ENCODE data around the gene OVOL3.
"Not testable (repeated sequence)": the region's sequence is repeated elsewhere in the genome, so short reads cannot be mapped to it uniquely, and the experiment has no call there.

OVOL3 gene

DNA sequence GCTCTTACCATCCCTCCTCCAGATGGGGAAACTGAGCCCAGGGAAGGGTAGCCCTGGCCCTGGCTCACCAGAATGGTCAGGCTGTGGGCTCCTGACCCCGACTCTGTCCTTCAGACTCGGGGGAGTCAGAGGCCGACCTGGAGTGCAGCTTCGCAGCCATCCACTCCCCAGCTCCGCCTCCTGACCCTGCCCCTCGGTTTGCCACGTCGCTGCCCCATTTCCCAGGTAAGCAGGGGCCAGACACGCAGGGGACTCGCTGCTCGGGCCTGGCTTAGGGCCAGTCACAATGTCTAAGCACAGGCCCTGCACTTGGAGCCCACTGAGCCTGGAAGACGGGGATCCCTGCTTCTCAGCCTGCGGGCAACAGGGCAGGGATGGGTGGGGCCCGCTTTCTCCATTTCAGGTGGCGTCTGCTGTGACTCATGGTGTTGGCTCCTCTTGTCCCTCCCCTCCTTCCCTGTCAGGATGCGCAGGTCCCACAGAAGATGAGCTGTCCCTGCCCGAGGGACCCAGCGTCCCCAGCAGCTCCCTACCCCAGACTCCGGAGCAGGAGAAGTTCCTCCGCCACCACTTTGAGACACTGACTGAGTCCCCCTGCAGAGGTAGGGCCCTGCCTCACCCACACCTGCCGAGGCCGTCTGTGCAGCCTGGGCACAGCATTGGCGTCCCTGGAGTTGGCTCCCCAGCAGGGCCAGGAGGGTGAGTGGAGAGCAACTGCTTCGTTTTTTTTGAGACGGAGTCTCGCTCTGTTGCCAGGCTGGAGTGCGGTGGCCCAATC is 9.2 kb upstream of the OVOL3 start:
- no peak for DNase-seq

DNA sequence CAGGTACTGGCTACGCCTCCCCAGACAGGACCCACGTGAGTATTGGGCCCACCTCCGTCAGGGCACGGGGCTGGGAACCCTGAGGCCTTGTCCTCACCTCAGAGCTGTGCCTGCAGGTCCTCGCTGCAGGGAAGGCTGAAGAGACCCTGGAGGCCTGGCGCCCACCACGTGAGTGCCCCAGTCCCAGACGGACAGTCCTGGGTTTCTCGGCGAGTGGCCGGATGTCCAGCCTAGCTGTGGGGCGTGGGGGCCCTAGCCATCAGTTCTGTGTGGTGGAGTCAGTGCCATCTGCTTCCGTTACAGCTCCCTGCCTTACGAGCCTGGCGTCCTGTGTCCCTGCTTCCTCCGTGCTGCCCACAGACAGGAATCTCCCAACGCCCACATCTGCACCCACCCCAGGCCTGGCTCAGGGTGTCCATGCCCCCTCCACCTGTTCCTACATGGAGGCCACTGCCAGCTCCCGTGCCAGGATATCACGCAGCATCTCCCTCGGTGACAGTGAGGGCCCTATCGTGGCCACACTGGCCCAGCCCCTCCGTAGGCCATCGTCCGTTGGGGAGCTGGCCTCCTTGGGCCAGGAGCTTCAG is 7.8 kb upstream of the OVOL3 start:
- no peak for DNase-seq

DNA sequence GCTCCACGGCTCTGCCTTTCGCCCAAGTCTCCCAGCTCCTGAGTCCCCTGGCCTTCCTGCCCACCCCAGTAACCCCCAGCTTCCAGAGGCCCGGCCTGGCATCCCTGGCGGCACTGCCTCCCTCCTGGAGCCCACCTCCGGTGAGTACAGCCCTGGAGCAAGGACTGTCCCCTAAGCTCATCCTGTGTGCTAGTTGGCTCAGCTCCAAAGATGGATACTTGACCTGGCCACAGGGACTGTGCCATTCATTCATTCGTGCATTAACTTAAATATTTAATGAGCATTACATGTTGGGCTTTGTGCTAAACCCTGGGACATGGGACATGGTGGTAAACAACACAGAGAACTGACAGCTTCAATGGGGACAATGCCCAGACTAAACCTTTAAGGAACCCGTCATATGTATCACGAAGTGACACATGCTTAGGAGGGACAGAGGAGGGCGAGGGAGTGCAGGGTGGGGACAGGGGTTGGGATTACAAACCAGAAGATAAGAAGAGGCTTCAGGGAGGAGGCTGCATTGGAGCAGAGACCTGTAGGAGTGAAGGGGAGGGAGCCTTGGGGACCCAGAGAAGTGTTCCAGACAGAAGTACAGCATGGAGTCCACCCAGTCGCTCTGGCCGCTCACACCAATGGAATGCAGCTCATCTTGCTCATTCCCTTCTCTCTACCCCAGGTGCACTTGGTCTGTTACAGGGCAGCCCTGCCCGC is 6.9 kb upstream of the OVOL3 start:
- DNase-seq = peak; percentile 91

DNA sequence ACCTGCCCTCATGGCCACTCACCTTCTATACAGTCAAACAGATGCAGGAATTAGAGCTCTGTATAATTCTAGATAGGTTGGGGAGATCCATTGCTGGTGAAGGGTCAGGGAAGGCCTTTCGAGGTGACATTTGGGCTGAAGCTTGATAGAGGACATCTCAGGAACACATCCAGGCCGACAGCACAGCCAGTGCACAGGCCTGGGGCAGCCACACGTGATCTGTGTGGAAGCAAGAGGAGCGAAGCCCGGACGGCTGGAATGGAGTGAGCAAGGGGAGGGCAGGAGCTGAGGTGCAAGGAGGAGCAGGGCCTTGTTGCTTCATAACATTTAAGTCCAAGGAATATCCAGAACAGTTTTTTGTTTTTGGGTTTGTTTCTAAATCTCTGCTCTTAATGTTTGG is 4.5 kb upstream of the OVOL3 start:
- no peak for DNase-seq

DNA sequence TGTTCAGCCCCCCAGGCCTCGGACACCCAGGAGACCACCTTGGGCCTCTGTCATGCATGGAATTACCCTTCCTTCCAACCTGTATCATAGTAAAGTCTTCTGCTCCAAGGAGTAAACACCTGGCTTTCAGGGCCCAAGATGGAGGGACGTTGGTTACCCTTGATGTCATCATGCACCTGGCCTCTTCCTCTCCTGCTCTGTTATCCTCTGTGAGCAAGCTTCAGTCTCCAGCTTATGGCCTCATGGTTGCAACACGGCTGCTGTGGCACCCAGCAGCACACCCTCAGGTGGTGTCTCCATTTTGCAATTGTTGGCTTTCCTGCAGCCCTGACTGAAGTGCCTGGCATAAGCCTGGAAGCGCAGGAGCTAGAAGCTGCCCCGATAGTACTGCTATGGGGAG is 4.0 kb upstream of the OVOL3 start:
- DNase-seq = no peak

DNA sequence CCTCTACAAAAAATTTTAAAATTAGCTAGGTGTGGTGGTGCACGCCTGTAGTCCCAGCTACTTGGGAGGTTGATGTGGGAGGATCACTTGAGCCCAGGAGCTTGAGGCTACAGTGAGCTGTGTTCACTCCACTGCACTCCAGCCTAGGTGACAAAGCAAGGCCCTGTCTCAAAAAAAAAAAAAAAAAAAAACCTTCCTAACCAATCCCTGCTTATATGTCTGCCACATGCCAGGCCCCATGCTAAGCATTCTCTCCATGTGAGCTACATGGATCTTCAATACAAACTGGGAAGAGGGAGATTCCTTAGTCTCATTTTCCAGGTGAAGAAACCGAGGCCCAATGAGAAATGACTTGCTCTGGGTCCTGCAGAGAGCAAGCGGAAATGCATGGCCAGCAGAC is 2.3 kb upstream of the OVOL3 start:
- DNase-seq = no peak

DNA sequence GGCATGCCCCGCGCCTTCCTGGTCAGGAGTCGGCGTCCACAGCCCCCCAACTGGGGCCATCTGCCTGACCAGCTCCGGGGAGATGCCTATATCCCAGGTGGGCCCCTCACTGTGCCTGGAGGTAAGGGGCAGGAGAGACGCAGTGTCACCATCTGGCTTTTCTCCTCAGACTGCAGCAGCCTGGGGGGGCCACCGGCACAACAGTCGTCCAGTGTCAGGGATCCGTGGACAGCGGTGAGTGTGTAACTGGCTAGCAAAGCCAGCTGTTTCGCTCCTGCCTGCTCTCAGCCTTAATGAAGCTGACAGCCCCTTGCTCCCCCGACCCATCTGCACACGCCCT is 227 bp downstream of the OVOL3 start:
- DNase-seq = no peak

DNA sequence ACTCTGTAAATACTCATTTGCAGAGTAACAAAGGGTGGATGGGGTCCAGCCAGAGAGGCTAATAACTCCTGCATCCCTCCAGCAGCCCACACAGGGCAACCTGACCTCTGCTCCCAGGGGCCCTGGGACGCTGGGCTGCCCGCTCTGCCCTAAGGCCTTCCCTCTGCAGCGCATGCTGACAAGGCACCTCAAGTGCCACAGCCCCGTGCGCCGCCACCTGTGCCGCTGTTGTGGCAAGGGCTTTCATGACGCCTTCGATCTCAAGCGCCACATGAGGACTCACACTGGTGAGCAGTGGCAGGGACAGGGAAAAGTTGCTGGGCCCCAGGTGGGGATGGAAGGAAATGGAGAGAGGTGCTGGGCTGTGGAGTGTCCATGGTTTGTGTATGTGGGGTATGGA is 1.7 kb downstream of the OVOL3 start:
- no peak for DNase-seq

DNA sequence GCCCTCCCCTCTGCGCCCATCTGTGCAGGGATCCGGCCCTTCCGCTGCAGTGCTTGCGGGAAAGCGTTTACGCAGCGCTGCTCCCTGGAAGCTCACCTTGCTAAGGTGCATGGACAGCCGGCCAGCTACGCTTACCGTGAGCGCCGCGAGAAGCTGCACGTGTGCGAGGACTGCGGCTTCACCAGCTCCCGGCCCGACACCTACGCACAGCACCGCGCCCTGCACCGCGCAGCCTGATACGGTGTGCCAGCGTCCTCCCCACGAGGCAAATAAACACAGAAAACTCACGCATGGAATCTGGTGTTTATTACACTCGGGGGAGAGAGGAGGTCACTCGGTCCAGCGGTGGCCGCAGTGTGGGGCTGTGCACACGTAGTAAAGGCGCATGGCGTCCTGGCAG is 2.5 kb downstream of the OVOL3 start:
- DNase-seq = no peak

DNA sequence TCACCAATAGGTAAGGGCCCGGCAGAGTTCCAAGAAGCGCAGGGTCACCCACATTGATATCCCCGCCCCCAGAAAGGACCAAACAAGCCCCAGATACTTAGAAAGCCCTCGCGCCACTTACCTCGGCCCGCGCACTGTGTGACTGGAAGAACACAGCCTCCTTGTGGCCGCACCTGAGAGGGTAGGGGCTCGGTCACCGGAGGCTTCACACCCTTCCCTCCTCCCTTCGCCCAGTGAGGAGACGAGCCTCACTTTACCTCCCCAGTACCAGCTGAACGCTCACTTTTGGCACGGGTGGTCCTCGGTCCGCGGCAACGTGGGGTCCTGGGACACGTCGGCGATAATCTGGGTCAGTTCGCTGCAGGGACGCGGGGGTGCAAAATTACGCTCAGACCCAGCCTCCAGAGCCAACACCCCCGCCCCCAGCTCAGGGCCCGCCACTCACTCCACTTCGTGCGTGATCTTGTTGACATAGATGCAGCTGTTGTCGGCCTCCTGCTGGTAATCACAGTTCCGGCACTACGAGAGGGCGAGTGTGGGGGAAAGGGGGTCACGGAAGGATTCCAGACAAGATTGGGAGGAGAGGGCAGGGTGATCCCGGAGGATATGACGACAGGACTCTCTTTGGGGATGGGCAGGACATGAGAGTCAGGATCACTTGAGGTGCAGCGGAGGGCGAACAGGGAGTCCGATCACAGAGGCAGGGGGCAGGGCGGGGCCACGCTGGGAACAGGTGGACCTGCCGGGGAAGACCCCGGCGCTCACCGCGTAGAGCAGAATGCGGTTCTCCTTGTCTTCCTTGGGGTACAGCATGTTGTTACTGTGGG is 3.2 kb downstream of the OVOL3 start:
- peak; percentile 42 for DNase-seq

DNA sequence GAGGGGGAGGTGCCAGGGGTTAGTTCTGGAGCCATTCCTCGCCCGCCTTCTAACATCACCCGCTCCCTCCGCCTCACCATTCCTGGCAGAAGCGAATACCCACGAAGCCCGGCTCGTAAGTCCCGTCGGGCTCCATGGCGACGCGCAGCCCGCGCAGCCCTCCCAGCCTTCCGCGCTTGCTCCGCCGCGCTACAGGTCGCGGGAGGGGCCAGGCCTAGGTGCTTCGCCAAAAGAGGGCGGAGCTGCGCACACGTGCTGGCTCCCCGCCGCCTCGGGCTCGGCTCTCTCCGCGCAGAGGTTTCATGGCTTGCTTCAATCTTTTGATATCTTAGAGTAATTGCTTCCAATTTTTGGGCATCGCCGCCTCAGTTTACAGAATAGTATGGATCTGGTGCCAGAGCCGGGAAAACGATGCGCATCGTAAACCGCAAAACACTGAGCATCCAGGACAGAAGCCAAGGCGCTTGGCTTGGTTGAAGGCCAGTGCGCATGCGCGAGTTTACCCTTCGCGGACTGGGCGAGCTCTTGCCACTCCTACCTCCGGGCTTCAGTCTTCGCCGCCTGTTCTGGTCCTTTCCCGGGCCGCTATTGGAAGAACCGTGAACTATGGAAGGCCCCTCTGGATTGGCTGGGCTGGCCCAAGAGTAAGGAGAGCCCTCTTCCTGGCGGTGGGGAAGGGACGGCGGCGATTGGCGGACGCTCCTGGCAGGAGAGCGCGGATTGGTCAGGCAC is 3.9 kb downstream of the OVOL3 start, which contains the start of gene POLR2I:
Gene POLR2I (minus strand): TSS at position 155 of the 732 bp plus-strand sequence. CDS start 19 bp downstream, at position 136.
- peak; percentile 100 for DNase-seq

DNA sequence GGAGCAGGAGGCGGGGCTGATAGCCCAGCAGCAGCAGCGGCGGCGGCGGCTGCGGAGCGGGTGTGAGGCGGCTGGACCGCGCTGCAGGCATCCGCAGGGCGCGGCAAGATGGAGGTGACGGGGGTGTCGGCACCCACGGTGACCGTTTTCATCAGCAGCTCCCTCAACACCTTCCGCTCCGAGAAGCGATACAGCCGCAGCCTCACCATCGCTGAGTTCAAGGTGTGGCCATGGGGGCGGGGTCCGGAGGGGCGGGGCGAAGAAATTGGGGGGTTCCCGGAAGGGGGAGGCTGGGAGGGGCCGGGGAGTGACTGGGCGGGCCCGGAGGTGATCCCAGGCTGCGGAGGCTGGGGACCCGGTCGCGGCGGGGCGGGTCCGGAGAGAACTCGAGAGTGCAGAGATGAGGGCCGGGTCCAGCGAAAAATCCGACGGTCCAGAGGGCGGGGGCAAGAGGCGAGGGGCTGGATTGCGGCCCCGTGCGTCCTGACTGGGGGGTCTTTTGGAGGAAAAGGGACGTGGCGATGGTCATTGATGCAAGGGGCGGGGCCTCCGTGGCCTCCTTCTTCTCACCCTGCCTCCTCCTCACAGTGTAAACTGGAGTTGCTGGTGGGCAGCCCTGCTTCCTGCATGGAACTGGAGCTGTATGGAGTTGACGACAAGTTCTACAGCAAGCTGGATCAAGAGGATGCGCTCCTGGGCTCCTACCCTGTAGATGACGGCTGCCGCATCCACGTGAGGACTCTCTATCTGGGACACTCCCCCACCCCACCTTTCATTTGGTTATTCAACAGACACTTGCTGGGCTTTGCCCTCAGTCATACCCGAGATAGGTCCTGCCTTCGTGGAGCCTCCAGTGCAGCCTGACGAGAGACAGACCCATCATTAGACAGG is 4.8 kb downstream of the OVOL3 start, which contains the start of gene TBCB:
Gene TBCB (plus strand): TSS at position 16 of the 891 bp plus-strand sequence. CDS start 93 bp downstream, at position 109.
- peak; percentile 83 for DNase-seq

DNA sequence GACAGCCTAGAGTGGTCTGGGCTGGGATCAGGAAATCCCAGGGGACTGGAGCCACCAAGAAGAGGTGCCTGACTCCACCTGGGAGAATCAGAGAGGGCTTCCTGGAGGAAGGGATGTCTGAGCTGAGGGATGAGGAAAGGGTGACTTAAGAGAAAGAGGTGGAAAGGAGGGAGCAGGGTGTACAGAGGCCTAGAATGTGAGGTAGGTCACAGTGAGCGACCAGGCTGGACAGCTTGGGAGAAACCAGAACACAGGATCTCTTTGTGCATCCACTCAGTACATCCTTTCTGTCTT is 5.3 kb downstream of the OVOL3 start:
- DNase-seq = no peak

DNA sequence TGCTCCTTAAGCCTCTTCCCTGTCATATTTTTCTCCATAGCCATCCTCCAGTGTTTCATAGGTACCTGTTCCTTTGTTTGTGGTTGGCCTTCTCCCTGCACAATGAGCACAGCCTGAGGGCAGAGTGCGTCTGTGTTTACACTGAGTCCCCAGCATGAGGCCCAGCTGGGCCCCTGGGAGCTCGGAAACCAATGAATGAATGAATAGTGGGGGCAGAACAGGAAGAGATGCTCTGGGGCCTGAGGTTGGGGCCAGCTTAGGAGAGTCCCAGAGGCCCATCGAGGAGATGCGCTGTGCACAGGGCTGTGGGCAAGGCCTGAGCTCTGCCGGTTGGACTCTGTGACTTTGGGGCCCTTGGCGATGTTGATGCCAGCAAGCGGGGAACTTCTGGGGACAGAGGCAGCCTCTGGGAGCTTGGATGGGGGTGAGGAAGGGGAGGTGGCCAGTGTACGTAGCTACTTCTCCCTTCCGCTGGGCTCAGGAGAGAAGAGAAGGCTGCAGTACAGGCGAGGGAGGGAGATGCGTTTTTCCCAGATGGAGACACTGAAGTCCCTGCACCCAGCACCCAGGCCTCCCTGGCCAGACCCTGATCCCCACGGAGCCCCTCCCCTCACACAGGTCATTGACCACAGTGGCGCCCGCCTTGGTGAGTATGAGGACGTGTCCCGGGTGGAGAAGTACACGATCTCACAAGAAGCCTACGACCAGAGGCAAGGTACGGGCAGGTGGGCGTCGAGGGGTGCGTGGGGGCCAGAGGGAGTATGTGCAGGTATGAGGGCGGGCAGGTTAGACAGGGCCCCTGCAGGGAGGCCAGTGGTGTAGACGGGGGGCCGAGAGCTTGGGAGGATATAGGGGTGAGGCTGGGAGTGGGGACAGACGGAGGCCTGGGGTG is 9.4 kb downstream of the OVOL3 start:
- no peak for DNase-seq

DNA sequence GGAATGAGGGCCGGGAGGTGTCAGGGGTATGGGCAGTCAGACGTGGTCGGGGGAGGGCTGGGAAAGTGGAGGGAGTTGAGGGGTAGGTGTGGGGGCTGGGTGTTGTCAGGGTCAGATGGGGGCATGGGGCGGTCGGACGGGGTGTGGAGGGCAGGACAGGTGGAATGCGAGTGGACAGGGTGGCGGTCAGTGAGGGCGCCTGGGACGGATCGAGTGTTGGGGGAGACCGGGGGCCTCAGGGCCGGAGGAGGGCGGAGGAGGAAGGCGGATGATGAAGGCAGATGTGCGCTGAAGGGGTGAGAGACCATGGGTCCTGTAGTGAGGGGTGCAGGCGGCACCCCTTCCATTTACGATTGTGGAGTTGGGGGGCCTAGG is 10.0 kb downstream of the OVOL3 start:
- DNase-seq = no peak

DNA sequence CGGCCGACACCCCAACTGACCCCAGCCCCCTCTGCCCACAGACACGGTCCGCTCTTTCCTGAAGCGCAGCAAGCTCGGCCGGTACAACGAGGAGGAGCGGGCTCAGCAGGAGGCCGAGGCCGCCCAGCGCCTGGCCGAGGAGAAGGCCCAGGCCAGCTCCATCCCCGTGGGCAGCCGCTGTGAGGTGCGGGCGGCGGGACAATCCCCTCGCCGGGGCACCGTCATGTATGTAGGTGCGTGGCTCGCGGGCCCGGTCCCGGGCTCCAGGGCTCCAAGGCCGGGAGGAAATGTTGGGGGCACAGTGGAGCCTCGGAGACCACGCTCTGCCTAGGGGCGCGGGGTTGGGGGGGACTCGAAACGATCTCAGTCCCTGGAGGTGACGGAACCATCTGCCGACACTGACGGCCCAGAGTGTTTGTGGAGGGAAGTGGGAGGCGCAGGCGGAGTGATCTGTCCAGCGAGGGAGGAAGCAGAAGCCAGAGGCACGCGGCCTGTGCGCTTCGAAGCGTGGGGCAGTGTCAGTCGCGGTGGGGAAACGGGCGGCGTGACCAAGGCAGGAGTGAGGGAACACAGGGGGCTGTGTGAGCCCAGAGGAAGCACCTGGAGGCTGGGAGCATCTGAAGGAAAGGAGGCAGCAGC is 10.7 kb downstream of the OVOL3 start:
- no peak for DNase-seq

DNA sequence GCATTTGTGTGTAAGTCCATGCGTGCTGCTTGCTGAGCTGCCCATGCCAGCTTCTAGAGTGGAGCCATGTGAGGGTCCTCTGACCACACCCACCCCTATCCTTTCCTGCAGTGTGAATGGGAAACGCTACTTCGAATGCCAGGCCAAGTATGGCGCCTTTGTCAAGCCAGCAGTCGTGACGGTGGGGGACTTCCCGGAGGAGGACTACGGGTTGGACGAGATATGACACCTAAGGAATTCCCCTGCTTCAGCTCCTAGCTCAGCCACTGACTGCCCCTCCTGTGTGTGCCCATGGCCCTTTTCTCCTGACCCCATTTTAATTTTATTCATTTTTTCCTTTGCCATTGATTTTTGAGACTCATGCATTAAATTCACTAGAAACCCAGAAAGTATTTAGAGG is 14.6 kb downstream of the OVOL3 start:
- DNase-seq = no peak

DNA sequence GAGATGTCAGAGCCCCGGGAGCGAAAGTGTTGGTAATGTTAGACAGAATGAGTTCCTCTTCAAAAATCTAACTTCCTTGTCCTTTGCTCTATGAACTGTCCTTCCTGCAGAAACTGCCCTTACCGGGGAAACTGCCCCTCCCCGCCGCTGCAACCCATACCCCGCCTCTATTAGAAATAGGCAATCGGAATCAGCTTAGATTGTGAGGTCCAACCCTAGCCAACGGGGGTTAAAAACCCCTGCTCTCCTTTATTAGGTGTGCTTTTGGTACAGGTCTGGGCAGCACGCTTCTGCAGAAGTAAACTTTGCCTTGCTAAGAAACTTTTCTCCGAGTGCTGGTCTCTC is 17.4 kb downstream of the OVOL3 start:
- no peak for DNase-seq

DNA sequence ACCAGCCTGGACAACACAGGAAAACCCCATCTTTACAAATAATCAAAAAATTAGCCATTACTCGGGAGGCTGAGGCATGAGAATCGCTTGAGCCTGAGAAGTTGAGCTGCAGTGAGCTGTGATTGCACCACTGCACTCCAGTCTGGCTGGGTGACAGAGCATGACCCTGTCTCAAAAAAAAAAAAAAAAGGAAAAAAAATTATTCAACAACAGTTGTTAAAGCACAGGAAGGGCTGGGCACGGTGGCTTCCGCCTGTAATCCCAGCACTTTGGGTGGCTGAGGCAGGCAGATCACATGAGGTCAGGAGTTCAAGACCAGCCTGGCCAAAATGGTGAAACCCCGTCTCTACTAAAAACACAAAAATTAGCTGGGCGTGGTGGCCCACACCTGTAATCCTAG is 20.3 kb downstream of the OVOL3 start:
- not testable (repeated sequence) for DNase-seq

DNA sequence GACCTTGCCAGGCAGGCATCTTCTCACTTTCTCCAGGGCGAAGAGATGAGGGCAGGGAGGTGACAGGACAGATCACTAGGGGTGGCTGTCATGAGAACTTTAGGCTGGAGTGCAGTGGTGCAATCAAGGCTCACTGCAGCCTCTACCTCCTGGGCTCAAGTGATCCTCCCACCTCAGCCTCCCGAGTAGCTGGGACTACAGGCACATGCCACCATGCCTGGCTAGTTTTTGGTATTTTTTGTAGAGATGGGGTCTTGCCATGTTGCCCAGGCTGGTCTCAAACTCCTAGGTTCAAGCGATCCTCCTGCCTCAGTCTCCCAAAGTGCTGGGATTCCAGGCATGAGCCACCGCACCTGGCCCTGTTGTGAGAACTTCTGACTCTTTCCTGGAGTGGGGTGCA is 23.9 kb downstream of the OVOL3 start:
- DNase-seq = not testable (repeated sequence)
